GM12874 (cell line): ENCODE data around the gene FKBP1A.

Experiments
- TF ChIP-seq, protein P1 (sequence below): IDR thresholded peaks from 2 replicates; pipeline ENCODE4 v1.5.1; 2011; ENCODE audit warnings: low read depth, mild to moderate bottlenecking, control low read depth, low read length, moderate library complexity; ENCODE audit not compliant: insufficient read depth

The FKBP1A gene

DNA sequence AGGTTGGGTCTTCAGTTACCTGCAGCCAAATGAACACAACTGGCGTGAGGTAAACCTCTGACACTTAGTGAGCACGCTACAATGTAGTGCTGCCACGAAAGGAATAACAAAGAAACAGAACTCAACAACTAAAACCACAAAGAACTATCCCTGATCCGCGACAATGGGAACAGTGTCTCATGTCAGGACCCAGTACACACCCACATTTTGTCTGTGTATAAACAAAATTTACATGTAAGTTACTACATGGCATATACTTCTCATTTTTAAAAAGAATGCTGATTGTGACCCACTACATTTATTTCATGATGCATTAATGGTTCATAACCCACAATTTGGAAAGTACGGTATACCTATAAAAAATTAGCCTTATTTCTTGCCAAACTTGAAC, 14.1 kb downstream of the FKBP1A start:
- TF ChIP-seq, protein P1, sequence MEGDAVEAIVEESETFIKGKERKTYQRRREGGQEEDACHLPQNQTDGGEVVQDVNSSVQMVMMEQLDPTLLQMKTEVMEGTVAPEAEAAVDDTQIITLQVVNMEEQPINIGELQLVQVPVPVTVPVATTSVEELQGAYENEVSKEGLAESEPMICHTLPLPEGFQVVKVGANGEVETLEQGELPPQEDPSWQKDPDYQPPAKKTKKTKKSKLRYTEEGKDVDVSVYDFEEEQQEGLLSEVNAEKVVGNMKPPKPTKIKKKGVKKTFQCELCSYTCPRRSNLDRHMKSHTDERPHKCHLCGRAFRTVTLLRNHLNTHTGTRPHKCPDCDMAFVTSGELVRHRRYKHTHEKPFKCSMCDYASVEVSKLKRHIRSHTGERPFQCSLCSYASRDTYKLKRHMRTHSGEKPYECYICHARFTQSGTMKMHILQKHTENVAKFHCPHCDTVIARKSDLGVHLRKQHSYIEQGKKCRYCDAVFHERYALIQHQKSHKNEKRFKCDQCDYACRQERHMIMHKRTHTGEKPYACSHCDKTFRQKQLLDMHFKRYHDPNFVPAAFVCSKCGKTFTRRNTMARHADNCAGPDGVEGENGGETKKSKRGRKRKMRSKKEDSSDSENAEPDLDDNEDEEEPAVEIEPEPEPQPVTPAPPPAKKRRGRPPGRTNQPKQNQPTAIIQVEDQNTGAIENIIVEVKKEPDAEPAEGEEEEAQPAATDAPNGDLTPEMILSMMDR, result no peak

DNA sequence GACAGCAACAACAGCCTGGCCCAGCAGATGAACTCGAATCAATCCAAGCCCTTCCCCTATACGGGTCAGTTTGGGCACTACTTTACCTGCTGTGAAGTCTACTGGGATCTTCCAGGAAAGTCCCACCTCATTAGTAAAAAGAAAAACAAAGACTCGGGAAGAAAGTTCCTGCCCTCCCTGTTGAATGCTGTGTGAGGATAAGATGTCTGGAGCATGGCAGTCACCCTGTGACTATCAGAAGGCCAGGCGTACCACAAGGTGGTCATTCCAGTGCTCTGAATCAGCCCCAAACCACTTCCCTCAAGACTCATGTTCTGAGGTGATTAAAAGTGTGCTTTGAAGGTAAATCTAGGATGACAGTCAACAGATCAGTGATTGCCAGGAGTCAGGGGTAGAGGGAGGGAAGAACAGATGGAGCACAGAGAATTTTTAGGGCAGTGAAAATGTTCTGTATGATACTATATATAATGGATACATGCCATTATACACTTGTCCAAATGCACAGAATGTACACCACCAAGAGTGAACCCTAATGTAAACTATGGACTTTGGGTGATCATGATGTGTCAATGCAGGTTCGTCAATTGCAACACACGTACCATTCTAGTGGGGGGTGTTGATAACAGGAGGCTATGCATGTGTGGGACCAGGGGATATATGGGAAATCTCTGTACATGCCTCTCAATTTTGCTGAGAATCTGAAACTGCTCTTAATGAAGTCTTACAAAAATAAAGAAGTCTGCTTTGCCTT, 14.7 kb downstream of the FKBP1A start:
- TF ChIP-seq, protein P1, result no peak

DNA sequence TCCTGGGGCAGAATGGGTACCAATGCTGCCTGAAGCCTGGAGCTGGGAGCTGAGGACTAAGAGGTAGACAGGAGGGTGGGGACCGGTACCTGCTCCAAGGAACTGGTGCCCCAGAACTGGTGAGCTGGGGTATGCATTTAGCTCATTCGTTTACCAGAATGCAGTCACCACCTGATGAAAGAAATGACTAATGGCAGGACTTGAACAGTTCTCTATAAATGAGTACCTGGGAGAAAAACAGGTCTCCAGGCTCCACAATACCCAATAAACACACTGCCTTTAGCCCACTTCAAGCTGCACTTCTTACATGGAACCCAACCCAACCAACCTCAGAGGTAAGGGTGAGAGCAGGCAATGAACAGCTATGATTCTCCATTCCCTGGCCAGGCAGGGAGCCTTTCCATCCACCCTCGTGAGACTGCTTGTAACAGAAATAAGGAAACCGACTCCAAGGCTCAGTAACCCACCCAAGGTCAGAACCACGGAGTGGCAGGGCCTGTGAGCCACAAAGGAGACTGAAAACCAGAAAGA, 15.4 kb downstream of the FKBP1A start:
- TF ChIP-seq, protein P1, result no peak

DNA sequence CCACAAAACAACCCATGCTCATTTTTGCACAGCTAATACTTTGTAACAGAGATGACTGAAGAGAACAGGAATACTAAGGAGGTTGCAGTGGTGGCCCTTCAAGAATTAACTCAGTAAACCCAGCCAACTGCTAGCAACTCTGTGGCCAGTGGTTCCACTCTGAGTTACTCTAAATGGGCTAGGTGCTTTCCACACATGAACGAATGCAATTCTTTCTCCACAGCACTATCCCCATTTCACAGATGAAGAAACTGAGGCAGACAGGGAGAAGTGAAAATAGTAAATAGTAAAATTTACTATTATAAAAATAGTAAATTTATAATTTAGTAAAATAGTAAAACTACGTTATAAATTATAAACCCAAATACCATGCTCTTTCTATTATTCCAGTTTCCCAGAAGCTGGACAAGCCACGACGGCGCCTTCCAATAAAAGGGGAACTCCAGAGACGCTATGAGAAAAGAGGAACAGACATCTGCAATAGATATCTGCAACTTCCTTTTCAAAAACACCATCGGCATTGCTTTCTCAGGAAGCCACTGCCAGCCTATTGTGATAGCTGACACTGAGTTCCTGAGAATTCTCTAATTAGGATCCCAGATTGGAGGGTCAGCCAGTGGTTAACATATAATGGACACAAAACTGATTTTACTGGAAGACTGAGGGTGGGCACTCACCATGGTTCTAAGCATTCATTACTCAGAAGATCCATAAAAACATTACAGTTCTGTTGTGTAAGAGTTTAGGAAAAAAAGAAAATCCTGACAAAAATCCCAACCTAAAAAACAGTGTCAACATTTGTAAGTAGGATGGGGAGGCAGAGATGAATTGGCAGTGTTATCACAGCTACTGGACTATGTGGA, 16.2 kb downstream of the FKBP1A start:
- TF ChIP-seq, protein P1, result no peak

DNA sequence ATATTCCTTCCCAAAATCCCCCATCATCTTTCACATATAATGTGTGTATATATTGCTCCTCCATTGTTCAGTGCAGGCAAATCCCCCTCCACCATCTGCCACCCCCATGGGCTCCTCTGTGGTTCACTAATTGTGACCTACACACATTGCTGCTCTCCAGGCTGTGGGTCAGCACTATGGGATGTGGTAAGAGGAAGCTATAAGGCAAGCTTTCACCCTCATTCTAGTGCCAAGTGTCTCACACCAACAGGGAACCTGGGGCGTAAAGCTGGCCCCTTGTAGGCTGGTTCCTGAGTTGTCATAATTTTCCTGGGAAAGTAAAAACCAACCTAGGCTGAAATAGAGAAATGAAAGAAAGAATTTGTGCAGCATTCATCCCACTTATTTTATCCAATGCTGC, 16.8 kb downstream of the FKBP1A start:
- TF ChIP-seq, protein P1, result no peak

DNA sequence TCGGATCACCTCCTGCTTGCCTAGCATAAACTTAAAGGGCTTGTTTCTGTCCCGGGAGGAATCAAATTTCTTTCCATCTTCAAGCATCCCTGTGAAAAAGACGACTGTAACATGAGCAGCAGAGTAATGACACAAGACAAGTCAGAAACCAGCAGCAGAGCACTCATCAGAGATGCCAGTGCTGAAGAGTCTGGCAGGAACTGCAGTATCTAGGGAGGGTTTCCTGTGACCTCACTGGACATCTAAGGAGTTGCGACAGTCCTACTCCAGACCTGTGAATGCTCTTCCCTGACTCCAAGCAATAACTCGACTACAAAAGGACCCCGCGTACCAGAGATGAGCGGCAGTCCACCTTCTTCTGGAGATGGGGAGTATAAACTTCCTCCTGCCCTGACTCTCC, 17.3 kb downstream of the FKBP1A start:
- TF ChIP-seq, protein P1, result no peak

DNA sequence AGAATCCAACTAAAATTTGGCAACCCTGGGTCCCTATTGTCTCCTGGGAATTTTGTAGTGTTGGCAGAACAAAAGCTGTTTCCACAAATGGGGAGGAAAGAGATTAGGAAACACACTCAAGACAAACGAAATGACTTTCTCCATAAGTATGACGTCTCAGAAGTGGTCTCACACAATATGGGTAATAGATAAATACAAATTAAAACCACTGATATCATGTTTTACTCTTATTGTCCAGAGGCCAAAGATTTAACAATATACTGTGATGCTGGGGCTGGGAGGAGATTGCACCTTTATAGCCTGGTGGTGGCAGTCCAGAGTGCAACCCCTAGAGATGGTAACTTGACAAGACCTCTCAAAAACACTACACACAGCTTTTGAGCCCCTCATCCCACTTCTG, 18.6 kb downstream of the FKBP1A start:
- TF ChIP-seq, protein P1, result no peak
